ENCODE data around the gene FAM240A. TPM values are rescaled to one million over a fixed set of nuclear protein-coding genes. Genes with fewer than 3 reads are reported as not detected.

FAM240A gene
- total and polyA plus RNA-seq, 2 donors (not counting 1 experiment from before 2014, with no cell fraction given) = not detected

- H3K27ac ChIP-seq (ENCODE audit: insufficient read depth, low read length) = no peak overlapping the region
- no peak for TF ChIP-seq EZH2 (IDR thresholded peaks at IDR 0.05; ENCODE audit: low read length, missing control alignments)
- no peak for TF ChIP-seq CTCF (conservative IDR thresholded peaks at IDR 0.05 in 1 of 2, IDR thresholded peaks at IDR 0.05 in 1 of 2; ENCODE audit: low read depth in 1 of 2, low read length in 2 of 2)
- H3K4me2 ChIP-seq (ENCODE audit: extremely low read depth, insufficient read depth, low read length) = no peak overlapping the region
- H4K20me1 ChIP-seq (ENCODE audit: control insufficient read depth, extremely low read depth, insufficient read depth, low read length) = no peaks in the 10 kb centered on the region
- no peak overlapping the region for H3K9ac ChIP-seq (ENCODE audit: insufficient read depth, low read length)
- no peak overlapping the region for H3K4me3 ChIP-seq (replicated peaks in 1 of 4; ENCODE audit: control extremely low read depth in 1 of 4, insufficient read depth in 1 of 4, low read depth in 3 of 4, low read length in 4 of 4)
- no peaks in the 10 kb centered on the region for H3K79me2 ChIP-seq (ENCODE audit: control insufficient read depth, insufficient read depth, low read length)
- no peaks in the 10 kb centered on the region for H3K9me3 ChIP-seq (ENCODE audit: control insufficient read depth, insufficient read depth, low read depth, low read length)
- peaks cover 8% of the 10 kb centered on the region for H3K4me1 ChIP-seq (ENCODE audit: control insufficient read depth, extremely low read depth, insufficient read depth, low read length)
- DNase-seq (ENCODE audit: low read depth in 2 of 2) = no peak
- no peaks in the 10 kb centered on the region for H3K36me3 ChIP-seq (ENCODE audit: control insufficient read depth, insufficient read depth, low read length)
- no peak overlapping the region for H2AFZ ChIP-seq (ENCODE audit: low read length)
- no peaks in the 10 kb centered on the region for H3K27me3 ChIP-seq (ENCODE audit: control insufficient read depth, insufficient read depth, low read length)
These were observed 31.4 kb downstream of the FAM240A start for GRCh38 chr3:46643701-46644100.

DNA sequence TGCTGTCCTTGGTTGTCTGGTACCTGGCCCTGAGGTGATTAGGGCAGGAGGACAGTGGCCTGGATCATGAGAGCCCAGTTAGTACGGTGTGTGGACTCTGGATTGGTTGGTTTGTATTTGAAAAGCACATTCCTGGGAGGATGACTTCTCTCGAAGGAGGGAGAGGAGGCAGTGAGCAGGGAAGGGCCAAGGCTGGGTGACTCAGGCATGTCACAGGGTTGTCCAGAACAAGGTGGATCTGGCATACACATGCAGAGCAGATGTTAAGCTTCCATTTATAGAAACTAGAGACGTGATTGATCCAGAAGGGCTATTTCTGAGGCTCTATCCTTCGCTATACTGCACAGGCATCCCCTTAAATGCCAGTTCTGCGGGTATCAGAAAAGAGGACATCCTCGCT, 34.4 kb downstream of the FAM240A start:
- H3K9me3 ChIP-seq (ENCODE audit: control insufficient read depth, insufficient read depth, low read depth, low read length) = no peaks in the 10 kb centered on the region
- H3K36me3 ChIP-seq (ENCODE audit: control insufficient read depth, insufficient read depth, low read length) = no peaks in the 10 kb centered on the region
- H3K4me3 ChIP-seq (replicated peaks in 1 of 4; ENCODE audit: control extremely low read depth in 1 of 4, insufficient read depth in 1 of 4, low read depth in 3 of 4, low read length in 4 of 4) = no peak overlapping the region
- peak overlapping the region; percentile 54 for H3K27ac ChIP-seq (ENCODE audit: insufficient read depth, low read length)
- H3K4me2 ChIP-seq (ENCODE audit: extremely low read depth, insufficient read depth, low read length) = peak overlapping the region; percentile 32
- H3K9ac ChIP-seq (ENCODE audit: insufficient read depth, low read length) = no peak overlapping the region
- TF ChIP-seq EZH2 (IDR thresholded peaks at IDR 0.05; ENCODE audit: low read length, missing control alignments) (no peak), CTCF (conservative IDR thresholded peaks at IDR 0.05 in 1 of 2, IDR thresholded peaks at IDR 0.05 in 1 of 2; ENCODE audit: low read depth in 1 of 2, low read length in 2 of 2) (no peak)
- H3K27me3 ChIP-seq (ENCODE audit: control insufficient read depth, insufficient read depth, low read length) = no peaks in the 10 kb centered on the region
- no peak overlapping the region for H2AFZ ChIP-seq (ENCODE audit: low read length)
- H3K79me2 ChIP-seq (ENCODE audit: control insufficient read depth, insufficient read depth, low read length) = no peaks in the 10 kb centered on the region
- H4K20me1 ChIP-seq (ENCODE audit: control insufficient read depth, extremely low read depth, insufficient read depth, low read length) = no peaks in the 10 kb centered on the region
- peaks cover 8% of the 10 kb centered on the region for H3K4me1 ChIP-seq (ENCODE audit: control insufficient read depth, extremely low read depth, insufficient read depth, low read length)
- peak; percentile 59 to 65 for DNase-seq (ENCODE audit: low read depth in 2 of 2)

GRCh38 chr3:46648096-46648495, 35.8 kb downstream of the FAM240A start:
- no peak for DNase-seq (ENCODE audit: low read depth in 2 of 2)
- H3K79me2 ChIP-seq (ENCODE audit: control insufficient read depth, insufficient read depth, low read length) = no peaks in the 10 kb centered on the region
- H3K36me3 ChIP-seq (ENCODE audit: control insufficient read depth, insufficient read depth, low read length) = no peaks in the 10 kb centered on the region
- no peak overlapping the region for H3K4me2 ChIP-seq (ENCODE audit: extremely low read depth, insufficient read depth, low read length)
- no peak overlapping the region for H3K27ac ChIP-seq (ENCODE audit: insufficient read depth, low read length)
- no peaks in the 10 kb centered on the region for H3K27me3 ChIP-seq (ENCODE audit: control insufficient read depth, insufficient read depth, low read length)
- no peak overlapping the region for H2AFZ ChIP-seq (ENCODE audit: low read length)
- H3K9me3 ChIP-seq (ENCODE audit: control insufficient read depth, insufficient read depth, low read depth, low read length) = no peaks in the 10 kb centered on the region
- H3K4me1 ChIP-seq (ENCODE audit: control insufficient read depth, extremely low read depth, insufficient read depth, low read length) = peaks cover 8% of the 10 kb centered on the region
- no peaks in the 10 kb centered on the region for H4K20me1 ChIP-seq (ENCODE audit: control insufficient read depth, extremely low read depth, insufficient read depth, low read length)
- no peak overlapping the region for H3K9ac ChIP-seq (ENCODE audit: insufficient read depth, low read length)
- no peak for TF ChIP-seq CTCF (conservative IDR thresholded peaks at IDR 0.05 in 1 of 2, IDR thresholded peaks at IDR 0.05 in 1 of 2; ENCODE audit: low read depth in 1 of 2, low read length in 2 of 2)
- TF ChIP-seq EZH2 (IDR thresholded peaks at IDR 0.05; ENCODE audit: low read length, missing control alignments) = no peak
- no peak overlapping the region for H3K4me3 ChIP-seq (replicated peaks in 1 of 4; ENCODE audit: control extremely low read depth in 1 of 4, insufficient read depth in 1 of 4, low read depth in 3 of 4, low read length in 4 of 4)

All from fibroblast of lung (primary cell).